ENCODE results near the gene GSTT4. TPM values are rescaled to one million over a fixed set of nuclear protein-coding genes. Genes with fewer than 3 reads are reported as not detected.

The GSTT4 gene
- total RNA-seq, 2 experiments from 2014 or later: not detected

DNA sequence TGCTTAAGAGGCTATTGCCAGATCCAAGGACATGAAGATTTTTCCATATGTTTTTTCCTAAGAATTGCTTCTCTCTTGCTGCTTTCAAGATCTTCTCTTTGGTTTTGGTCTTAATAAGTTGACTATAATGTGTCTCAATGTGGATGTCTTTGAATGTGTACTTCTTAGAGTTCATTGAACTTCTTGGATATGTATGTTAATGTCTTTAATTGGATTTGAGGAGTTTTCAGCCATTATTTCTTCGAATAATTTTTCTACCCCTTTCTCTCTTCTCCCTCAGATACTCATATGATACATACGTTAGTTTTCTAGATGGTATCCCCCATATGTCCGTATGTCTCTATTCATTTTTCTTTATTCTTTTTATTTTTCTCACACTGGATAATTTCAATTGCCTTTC lies 19.1 kb upstream of the GSTT4 start:
- peaks cover 56% of the 10 kb centered on the region for H3K4me1 Mint-ChIP-seq
- H3K36me3 Mint-ChIP-seq (ENCODE audit: low read depth): peaks cover 44% of the 10 kb centered on the region
- no peak for DNase-seq
- no peak for ATAC-seq
- no peak overlapping the region for H3K27ac Mint-ChIP-seq
- peaks cover 7% of the 10 kb centered on the region for H3K9me3 Mint-ChIP-seq (ENCODE audit: low read depth)
- no peaks in the 10 kb centered on the region for H3K27me3 Mint-ChIP-seq
- ChIA-PET POLR2A (no interaction called here), CTCF (no interaction called here)
- intact Hi-C loops (cut with DNase I, micrococcal nuclease): no loop called here
- no peak overlapping the region for H3K4me3 Mint-ChIP-seq

DNA sequence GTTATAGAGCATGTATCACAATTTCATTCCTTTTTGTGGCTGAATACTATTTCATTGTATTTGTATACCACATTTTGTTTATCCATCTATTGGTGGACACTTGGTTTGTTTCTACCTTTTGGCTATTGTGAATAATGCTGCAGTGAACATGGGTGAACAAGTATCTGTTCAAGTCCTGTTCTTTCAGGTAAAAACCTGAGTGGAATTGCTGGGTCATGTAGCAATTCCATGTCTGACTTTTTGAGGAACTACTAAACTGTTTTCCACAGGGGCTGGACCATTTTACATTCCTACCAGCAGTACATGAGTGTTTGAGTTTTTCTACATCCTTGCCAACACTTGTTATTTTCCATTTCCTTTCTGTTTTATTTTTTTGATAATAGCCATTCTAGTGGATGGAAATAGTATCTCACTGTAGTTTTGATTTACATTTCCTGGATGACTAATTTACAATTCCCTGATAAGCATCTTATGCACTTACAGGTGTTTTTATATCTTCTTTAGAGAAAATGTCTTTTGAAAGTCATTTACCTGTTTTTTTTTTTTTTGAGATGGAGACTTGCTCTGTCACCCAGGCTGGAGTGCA lies 18.0 kb upstream of the GSTT4 start:
- intact Hi-C loops (cut with DNase I, micrococcal nuclease): loop anchor here in 1 of 2 experiments (1.0 kb wide), 1 partner anchor 12 kb away; the partner anchor contains the start of gene CABIN1
- Mint-ChIP-seq H3K4me1 (peaks cover 55% of the 10 kb centered on the region), H3K27ac (peak overlapping the region; percentile 74), H3K9me3 (ENCODE audit: low read depth) (peaks cover 7% of the 10 kb centered on the region), H3K4me3 (no peak overlapping the region), H3K36me3 (ENCODE audit: low read depth) (peaks cover 43% of the 10 kb centered on the region), H3K27me3 (no peaks in the 10 kb centered on the region)
- POLR2A ChIA-PET: no interaction called here
- DNase-seq: no peak
- ATAC-seq: peak; percentile 68
- CTCF ChIA-PET: interaction anchor here (0.6 to 1.2 kb wide), 2 partner anchors 10 to 83 kb away, joined by 3 read pairs; no protein-coding TSS in a partner anchor

DNA sequence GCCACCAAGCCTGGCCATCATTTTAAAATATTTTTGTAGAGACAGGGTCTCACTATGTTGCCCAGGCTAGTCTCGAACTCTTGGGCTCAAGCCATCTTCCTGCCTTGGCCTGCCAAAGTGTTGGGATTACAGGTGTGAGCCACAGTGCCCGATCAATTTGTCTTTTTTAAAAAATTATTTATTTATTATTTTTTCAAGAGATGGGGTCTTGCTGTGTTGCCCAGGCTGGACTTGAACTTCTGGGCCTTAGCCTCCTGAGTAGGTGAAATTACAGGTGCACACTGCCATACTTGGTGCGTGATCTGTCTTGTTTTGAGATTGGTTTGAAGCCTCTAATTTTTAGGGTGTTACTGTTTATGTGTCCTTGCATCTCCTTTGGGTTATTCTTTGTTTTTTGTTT lies 16.1 kb upstream of the GSTT4 start:
- no peak overlapping the region for H3K27ac Mint-ChIP-seq
- ChIA-PET CTCF (no interaction called here), POLR2A (no interaction called here)
- peaks cover 48% of the 10 kb centered on the region for H3K4me1 Mint-ChIP-seq
- peaks cover 49% of the 10 kb centered on the region for H3K36me3 Mint-ChIP-seq (ENCODE audit: low read depth)
- H3K9me3 Mint-ChIP-seq (ENCODE audit: low read depth): peaks cover 7% of the 10 kb centered on the region
- DNase-seq (no peak), ATAC-seq (no peak)
- no peak overlapping the region for H3K4me3 Mint-ChIP-seq
- intact Hi-C loops (cut with DNase I, micrococcal nuclease): no loop called here
- H3K27me3 Mint-ChIP-seq: no peaks in the 10 kb centered on the region

DNA sequence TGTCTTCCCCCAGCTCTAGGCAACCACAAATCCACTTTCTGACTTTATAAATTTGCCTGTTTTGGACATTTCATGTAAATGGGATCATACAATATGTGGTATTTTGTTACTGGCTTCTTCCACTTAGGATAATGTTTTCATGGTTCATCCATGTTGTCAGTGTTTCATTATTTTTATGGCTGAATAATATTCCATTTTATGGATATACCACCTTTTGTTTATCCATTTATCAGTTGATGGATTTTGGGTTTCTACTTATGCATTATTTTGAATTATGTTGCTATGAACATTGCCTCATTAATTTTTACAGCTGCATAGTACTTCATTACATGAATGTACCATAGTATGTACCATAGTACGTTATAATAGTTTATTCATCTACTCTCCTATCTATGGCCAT lies 10.9 kb upstream of the GSTT4 start:
- ChIA-PET POLR2A (no interaction called here), CTCF (interaction anchor here (0.7 kb wide), 1 partner anchor 20 kb away, joined by 3 read pairs; no protein-coding TSS in a partner anchor)
- peaks cover 35% of the 10 kb centered on the region for H3K4me1 Mint-ChIP-seq
- no peaks in the 10 kb centered on the region for H3K27me3 Mint-ChIP-seq
- intact Hi-C loops (cut with DNase I, micrococcal nuclease): loop anchor here in 1 of 2 experiments (10.0 kb wide), 1 partner anchor 301 kb away; no protein-coding TSS in a partner anchor
- ATAC-seq: no peak
- no peak overlapping the region for H3K4me3 Mint-ChIP-seq
- H3K9me3 Mint-ChIP-seq (ENCODE audit: low read depth): no peaks in the 10 kb centered on the region
- H3K36me3 Mint-ChIP-seq (ENCODE audit: low read depth): peaks cover 25% of the 10 kb centered on the region
- no peak for DNase-seq
- H3K27ac Mint-ChIP-seq: no peak overlapping the region

DNA sequence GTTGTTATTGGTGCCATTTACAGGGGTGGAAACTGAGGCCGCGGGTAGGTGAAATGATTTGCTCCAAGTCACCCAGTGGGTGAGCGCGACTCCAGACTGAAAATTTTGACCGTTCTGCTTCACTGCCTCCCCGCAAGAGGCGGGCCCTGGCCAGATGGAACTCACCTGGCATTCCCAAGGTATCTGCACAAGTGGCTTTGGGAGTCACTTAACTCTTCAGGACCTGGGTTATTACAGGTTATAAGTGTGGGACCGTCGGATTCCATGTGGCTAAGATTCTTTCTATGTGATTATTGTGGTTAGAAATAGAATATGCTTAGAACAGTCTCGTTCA lies 6.4 kb upstream of the GSTT4 start:
- Mint-ChIP-seq H3K4me3 (peak overlapping the region; percentile 92), H3K27ac (peak overlapping the region; percentile 94), H3K27me3 (no peaks in the 10 kb centered on the region), H3K9me3 (ENCODE audit: low read depth) (no peaks in the 10 kb centered on the region), H3K36me3 (ENCODE audit: low read depth) (peaks cover 12% of the 10 kb centered on the region), H3K4me1 (peaks cover 27% of the 10 kb centered on the region)
- POLR2A ChIA-PET: no interaction called here
- CTCF ChIA-PET: no interaction called here
- no peak for DNase-seq
- intact Hi-C loops (cut with DNase I, micrococcal nuclease): loop anchor here in 1 of 2 experiments (1.0 to 10.0 kb wide), 9 partner anchors 12 to 544 kb away; partner anchors contain the start of genes ADORA2A, GUCD1, MIF and SNRPD3
- no peak for ATAC-seq

DNA sequence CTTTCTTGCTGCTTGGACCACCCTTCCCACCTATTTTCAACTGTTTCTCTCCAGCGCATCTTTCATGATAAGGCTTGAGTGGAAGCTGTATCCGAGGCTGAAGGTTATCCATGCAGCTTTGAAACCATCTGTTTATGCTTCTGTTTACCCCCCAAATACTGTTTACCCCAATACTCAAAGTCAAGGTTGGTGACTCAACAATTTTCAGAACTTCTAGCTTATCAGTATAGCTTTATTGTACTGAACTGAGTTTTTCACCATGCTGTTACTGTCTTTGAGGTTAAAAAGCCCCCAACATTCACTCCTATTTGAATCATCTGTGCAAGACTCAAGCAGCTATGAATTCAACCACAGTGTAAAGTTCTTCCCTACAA lies 4.8 kb upstream of the GSTT4 start:
- no peaks in the 10 kb centered on the region for H3K9me3 Mint-ChIP-seq (ENCODE audit: low read depth)
- DNase-seq (no peak), ATAC-seq (no peak)
- intact Hi-C loops (cut with DNase I, micrococcal nuclease): loop anchor here in 1 of 2 experiments (5.0 to 10.0 kb wide), 4 partner anchors 147 to 417 kb away; partner anchors contain the start of genes ADORA2A and SPECC1L
- H3K27ac Mint-ChIP-seq: peak overlapping the region; percentile 79
- H3K4me1 Mint-ChIP-seq: peaks cover 24% of the 10 kb centered on the region
- peaks cover 4% of the 10 kb centered on the region for H3K36me3 Mint-ChIP-seq (ENCODE audit: low read depth)
- peak overlapping the region; percentile 42 for H3K4me3 Mint-ChIP-seq
- POLR2A ChIA-PET: interaction anchor here (1.3 kb wide), 1 partner anchor 116 kb away, joined by 3 read pairs; the partner anchor contains the start of gene MIF
- no peaks in the 10 kb centered on the region for H3K27me3 Mint-ChIP-seq
- CTCF ChIA-PET: interaction anchor here (0.6 to 1.1 kb wide), 5 partner anchors 8 to 116 kb away, joined by 3 to 5 read pairs (median 4); partner anchors contain the start of gene MIF

DNA sequence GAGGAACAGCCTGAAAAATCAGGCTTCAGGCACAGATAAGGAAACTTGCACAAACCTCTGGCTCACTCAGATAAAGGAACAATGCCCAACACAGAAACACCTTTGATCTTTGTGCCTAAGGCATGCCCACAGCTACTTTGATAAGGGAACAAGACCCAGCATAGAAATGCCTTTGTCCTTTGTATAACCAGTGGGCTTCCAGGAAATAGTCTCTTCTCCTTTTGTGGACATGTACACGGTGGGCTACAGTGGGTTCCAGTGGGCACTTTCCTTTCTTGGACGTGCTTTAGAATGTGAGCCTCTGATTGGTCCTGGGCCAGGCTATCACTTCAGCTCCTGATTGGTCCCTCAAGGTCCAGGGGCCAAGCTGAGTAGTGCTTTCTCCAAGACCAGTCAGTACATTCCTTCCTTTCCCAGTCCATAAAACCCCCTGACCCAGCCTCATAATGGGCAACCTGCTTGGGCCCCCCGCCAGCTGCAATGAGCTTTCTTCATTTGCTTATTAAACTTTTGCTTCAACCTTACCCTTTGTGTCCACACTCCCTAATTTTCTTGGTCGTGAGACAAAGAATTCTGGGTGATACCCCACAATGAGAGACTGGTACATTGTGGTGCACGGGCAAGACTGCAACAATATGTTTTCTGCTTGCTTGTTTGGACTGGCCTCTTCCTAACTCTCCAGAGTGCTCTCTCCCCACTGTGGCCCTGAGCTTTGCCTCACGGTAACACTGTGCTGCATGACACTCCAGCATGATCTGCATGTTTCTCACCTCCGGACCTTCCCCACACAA lies 4.2 kb upstream of the GSTT4 start:
- ATAC-seq: no peak
- intact Hi-C loops (cut with DNase I, micrococcal nuclease): loop anchor here (5.0 to 10.0 kb wide), 6 partner anchors 37 to 418 kb away; partner anchors contain the start of genes ADORA2A (in 1 of the 2), DDT (in 1 of the 2) and SPECC1L (in 1 of the 2)
- peaks cover 21% of the 10 kb centered on the region for H3K4me1 Mint-ChIP-seq
- POLR2A ChIA-PET: no interaction called here
- H3K4me3 Mint-ChIP-seq: no peak overlapping the region
- H3K27ac Mint-ChIP-seq: no peak overlapping the region
- CTCF ChIA-PET: interaction anchor here (0.6 to 0.9 kb wide), 4 partner anchors 9 to 115 kb away, joined by 3 to 5 read pairs (median 4); partner anchors contain the start of gene MIF
- H3K9me3 Mint-ChIP-seq (ENCODE audit: low read depth): no peaks in the 10 kb centered on the region
- peaks cover 4% of the 10 kb centered on the region for H3K36me3 Mint-ChIP-seq (ENCODE audit: low read depth)
- DNase-seq: no peak
- no peaks in the 10 kb centered on the region for H3K27me3 Mint-ChIP-seq

DNA sequence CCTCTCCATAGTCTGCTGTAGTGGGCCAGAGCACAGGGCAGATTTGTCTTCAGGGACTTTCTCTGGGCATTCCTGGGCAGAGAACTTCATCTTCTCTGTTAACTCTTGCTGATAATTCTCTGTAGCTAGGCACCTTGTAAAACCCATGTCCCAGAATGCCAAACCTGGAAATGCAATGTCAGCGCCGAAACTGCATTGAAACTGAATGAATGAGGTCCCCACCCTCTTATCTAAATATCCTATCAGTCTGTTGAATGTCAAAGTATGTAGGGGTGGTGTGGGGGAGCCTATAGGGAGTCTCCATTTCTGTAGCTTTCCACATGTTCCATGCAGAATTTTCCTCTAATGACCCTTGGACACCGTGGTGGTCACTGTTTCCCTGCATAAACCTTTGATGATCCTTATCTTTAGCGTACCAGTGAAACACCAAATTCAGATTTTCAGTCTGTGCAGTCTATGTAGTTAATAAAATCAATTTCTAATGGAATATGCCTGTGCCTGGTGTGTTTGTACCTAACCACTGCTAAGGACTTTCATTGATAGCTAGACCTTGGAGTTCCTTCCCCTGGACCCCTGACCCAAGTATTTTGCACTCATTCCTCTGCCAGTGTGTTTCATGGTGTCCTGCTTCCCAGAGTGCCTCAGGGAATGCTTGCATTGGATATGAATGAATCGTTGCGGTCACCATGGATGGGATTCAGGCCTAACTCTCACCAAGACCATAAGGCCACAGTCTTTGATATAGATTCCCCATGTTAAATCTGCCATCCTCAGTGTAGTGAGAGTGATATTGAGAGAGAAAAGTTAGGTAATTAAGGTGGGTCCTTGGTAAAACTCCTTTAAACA lies 3.4 kb upstream of the GSTT4 start:
- intact Hi-C loops (cut with DNase I, micrococcal nuclease): loop anchor here (5.0 kb wide), 2 partner anchors 36 to 71 kb away; partner anchors contain the start of gene DDT (in 1 of the 2)
- H3K36me3 Mint-ChIP-seq (ENCODE audit: low read depth): peaks cover 2% of the 10 kb centered on the region
- ATAC-seq (no peak), DNase-seq (no peak)
- H3K4me1 Mint-ChIP-seq: peaks cover 15% of the 10 kb centered on the region
- H3K27ac Mint-ChIP-seq: no peak overlapping the region
- ChIA-PET POLR2A (no interaction called here), CTCF (no interaction called here)
- H3K27me3 Mint-ChIP-seq: no peaks in the 10 kb centered on the region
- H3K9me3 Mint-ChIP-seq (ENCODE audit: low read depth): no peaks in the 10 kb centered on the region
- no peak overlapping the region for H3K4me3 Mint-ChIP-seq

DNA sequence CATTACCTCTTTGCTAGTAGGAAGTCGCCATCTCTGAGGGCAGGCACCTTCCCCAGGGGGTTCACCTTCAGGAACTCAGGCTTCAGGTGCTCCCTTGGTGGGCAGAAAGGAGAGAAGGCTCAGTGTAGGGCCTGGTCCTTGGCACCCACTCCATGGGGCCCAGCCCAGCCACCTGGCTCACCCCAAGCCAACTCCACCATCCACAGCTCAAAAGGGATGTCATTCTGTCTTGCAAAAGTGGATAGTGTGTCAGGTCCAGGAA lies 2.7 kb upstream of the GSTT4 start:
- ChIA-PET POLR2A (no interaction called here), CTCF (no interaction called here)
- H3K9me3 Mint-ChIP-seq (ENCODE audit: low read depth): no peaks in the 10 kb centered on the region
- H3K4me3 Mint-ChIP-seq: no peak overlapping the region
- H3K36me3 Mint-ChIP-seq (ENCODE audit: low read depth): no peaks in the 10 kb centered on the region
- no peak for DNase-seq
- intact Hi-C loops (cut with DNase I, micrococcal nuclease): loop anchor here (5.0 kb wide), 2 partner anchors 36 to 71 kb away; partner anchors contain the start of gene DDT (in 1 of the 2)
- peaks cover 11% of the 10 kb centered on the region for H3K4me1 Mint-ChIP-seq
- H3K27me3 Mint-ChIP-seq: peaks cover 2% of the 10 kb centered on the region
- ATAC-seq: no peak
- no peak overlapping the region for H3K27ac Mint-ChIP-seq

DNA sequence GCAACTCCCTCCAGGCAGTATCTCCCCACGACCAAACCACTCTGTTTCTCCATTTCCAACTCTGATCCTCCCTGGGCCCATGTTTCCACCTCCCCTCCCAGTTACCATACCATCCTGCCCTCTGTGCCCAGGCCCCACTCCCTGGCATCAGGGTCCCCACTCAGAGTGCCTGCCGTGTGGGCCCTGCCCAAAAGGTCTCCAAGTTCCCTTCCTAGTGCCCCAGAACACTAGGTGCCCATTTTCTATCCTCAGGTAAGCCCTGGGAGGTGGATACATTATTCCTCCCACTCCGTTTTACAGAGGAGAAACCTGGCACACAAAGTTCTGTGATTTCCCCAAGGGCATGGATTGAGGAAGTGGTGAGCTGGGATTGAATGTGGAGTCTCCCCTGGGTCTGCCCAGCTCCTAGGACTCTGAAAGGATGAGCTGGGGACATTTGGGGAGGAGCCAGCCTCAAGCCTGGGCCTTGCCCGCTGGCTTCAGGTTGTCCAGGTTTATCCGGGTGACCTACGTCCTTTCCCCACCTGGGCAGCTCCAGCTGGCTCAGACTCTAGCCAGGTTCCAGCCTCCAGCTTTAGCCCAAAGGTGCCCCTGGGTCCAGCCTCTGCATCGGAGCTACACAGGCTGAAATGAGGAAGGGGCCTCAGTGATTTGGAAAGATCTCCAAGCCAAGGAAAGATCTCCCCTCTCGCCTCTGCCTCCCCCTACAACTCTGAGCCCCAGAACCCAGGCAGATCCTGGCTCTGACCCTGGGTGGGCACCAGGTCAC lies 2.2 kb upstream of the GSTT4 start:
- H3K27me3 Mint-ChIP-seq: peaks cover 2% of the 10 kb centered on the region
- H3K9me3 Mint-ChIP-seq (ENCODE audit: low read depth): no peaks in the 10 kb centered on the region
- peaks cover 7% of the 10 kb centered on the region for H3K4me1 Mint-ChIP-seq
- H3K36me3 Mint-ChIP-seq (ENCODE audit: low read depth): no peaks in the 10 kb centered on the region
- ChIA-PET POLR2A (no interaction called here), CTCF (no interaction called here)
- no peak overlapping the region for H3K4me3 Mint-ChIP-seq
- H3K27ac Mint-ChIP-seq: no peak overlapping the region
- ATAC-seq: no peak
- no peak for DNase-seq
- intact Hi-C loops (cut with DNase I, micrococcal nuclease): loop anchor here (5.0 kb wide), 2 partner anchors 35 to 70 kb away; partner anchors contain the start of gene DDT (in 1 of the 2)

DNA sequence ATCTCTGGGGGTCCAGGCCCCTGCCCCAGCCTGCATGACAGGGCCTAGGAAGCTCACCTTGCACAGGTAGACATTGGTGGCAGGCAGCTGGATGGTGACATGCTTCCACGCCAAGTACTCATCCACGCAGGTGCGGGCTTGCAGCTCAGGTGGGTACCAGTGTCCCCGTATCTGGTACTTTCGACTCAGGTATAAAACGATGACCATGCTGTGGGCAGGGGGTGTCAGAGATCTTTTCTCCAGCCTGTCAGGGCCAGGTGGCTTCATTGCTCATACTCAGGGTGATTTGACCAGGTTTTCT lies 1.6 kb upstream of the GSTT4 start:
- H3K4me3 Mint-ChIP-seq: no peak overlapping the region
- no peaks in the 10 kb centered on the region for H3K36me3 Mint-ChIP-seq (ENCODE audit: low read depth)
- ChIA-PET POLR2A (no interaction called here), CTCF (no interaction called here)
- no peaks in the 10 kb centered on the region for H3K9me3 Mint-ChIP-seq (ENCODE audit: low read depth)
- H3K27me3 Mint-ChIP-seq: peaks cover 2% of the 10 kb centered on the region
- peaks cover 5% of the 10 kb centered on the region for H3K4me1 Mint-ChIP-seq
- no peak overlapping the region for H3K27ac Mint-ChIP-seq
- intact Hi-C loops (cut with DNase I, micrococcal nuclease): loop anchor here (5.0 kb wide), 2 partner anchors 35 to 70 kb away; partner anchors contain the start of gene DDT (in 1 of the 2)
- no peak for DNase-seq
- ATAC-seq: no peak

Data from activated CD4-positive, alpha-beta T cell treated with anti-CD3 and anti-CD28 coated beads for 36 hours (primary cell).